ENCODE results near the gene PSMB9.

GRCh38 chr6:32829495-32829894, 24.5 kb upstream of the PSMB9 start:
- TF ChIP-seq, protein P1, sequence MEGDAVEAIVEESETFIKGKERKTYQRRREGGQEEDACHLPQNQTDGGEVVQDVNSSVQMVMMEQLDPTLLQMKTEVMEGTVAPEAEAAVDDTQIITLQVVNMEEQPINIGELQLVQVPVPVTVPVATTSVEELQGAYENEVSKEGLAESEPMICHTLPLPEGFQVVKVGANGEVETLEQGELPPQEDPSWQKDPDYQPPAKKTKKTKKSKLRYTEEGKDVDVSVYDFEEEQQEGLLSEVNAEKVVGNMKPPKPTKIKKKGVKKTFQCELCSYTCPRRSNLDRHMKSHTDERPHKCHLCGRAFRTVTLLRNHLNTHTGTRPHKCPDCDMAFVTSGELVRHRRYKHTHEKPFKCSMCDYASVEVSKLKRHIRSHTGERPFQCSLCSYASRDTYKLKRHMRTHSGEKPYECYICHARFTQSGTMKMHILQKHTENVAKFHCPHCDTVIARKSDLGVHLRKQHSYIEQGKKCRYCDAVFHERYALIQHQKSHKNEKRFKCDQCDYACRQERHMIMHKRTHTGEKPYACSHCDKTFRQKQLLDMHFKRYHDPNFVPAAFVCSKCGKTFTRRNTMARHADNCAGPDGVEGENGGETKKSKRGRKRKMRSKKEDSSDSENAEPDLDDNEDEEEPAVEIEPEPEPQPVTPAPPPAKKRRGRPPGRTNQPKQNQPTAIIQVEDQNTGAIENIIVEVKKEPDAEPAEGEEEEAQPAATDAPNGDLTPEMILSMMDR (conservative IDR thresholded peaks at IDR 0.05; ENCODE audit: low read depth in 2 of 2): no peak
- TF ChIP-seq EZH2 (IDR thresholded peaks at IDR 0.05; ENCODE audit: low read depth, unreplicated experiment) (no peak), POLR2AphosphoS5 (IDR thresholded peaks at IDR 0.05; ENCODE audit: low read depth) (no peak), JUNB (IDR thresholded peaks at IDR 0.05; ENCODE audit: unreplicated experiment) (no peak), STAT1 (IDR thresholded peaks at IDR 0.05; ENCODE audit: unreplicated experiment) (no peak)
